HEK293 (cell line): Measurements from ENCODE around the gene ZSCAN2.
A peak's percentile ranks its signal among the peaks of the same experiment; 100 is the strongest.

ENCODE experiments used
- CTCF ChIA-PET: fragments of 350-600 bp; formaldehyde crosslinking; extraction: SDS; loops from one replicate; lab custom pipeline; 2021; ENCODE audit warnings: antibody characterized with exemption; lab: Yijun Ruan, JAX
- POLR2A ChIA-PET: fragments of 300-600 bp; formaldehyde crosslinking; extraction: SDS; loops from one replicate; lab custom pipeline; 2020; ENCODE audit warnings: antibody characterized with exemption, inconsistent platforms; lab: Yijun Ruan, JAX
- H3K27ac ChIP-seq: fragments of 200-500 bp; sonication (Bioruptor generic); 2 replicates; pipeline ENCODE4 v1.5.1; 2014; ENCODE audit warnings: low read depth, low read length, control low read depth, inconsistent platforms; ENCODE audit errors: extremely low read depth
- H3K36me3 ChIP-seq, 2 experiments: fragments of 200-500 bp in 1 of 2; sonication (Bioruptor generic) in 1 of 2; 1 replicate in 1 of 2; 2 replicates in 1 of 2; pipeline ENCODE4 v1.5.1; 2014 to 2017; ENCODE audit warnings: inconsistent platforms in 2 of 2, low read length in 2 of 2; ENCODE audit not compliant: control insufficient read depth in 2 of 2, insufficient read depth in 1 of 2
- H3K4me1 ChIP-seq: fragments of 200-500 bp; sonication (Bioruptor generic); 2 replicates; pipeline ENCODE4 v1.5.1; 2014; ENCODE audit warnings: mild to moderate bottlenecking, low read length, inconsistent platforms; ENCODE audit not compliant: control insufficient read depth, insufficient read depth
- H3K4me3 ChIP-seq: 2 replicates; pipeline ENCODE4 v1.5.1; 2011; ENCODE audit warnings: low read depth, mild to moderate bottlenecking, control low read depth, low read length, moderate library complexity
- H3K9me3 ChIP-seq: fragments of 200-500 bp; sonication (Bioruptor generic); 2 replicates; pipeline ENCODE4 v1.5.1; 2014; ENCODE audit warnings: low read depth, low read length, inconsistent platforms; ENCODE audit not compliant: control insufficient read depth, insufficient read depth
- HIC1 ChIP-seq: fragments of 450-650 bp; formaldehyde crosslinking; IDR thresholded peaks from 2 replicates; pipeline ENCODE4 v1.5.1; 2016; ENCODE audit warnings: missing biosample characterization, missing genetic modification characterization
- IKZF3 ChIP-seq: fragments of 450-650 bp; IDR thresholded peaks from 2 replicates; pipeline ENCODE4 v1.5.0; 2018; ENCODE audit warnings: missing biosample characterization, mild to moderate bottlenecking, missing genetic modification characterization, moderate library complexity
- KLF7 ChIP-seq: fragments of 450-650 bp; formaldehyde crosslinking; IDR thresholded peaks from 2 replicates; pipeline ENCODE4 v1.5.1; 2016; ENCODE audit warnings: missing biosample characterization, missing genetic modification characterization, borderline replicate concordance
- KLF9 ChIP-seq: fragments of 450-650 bp; formaldehyde crosslinking; IDR thresholded peaks from 2 replicates; pipeline ENCODE4 v1.5.1; 2016; ENCODE audit warnings: missing biosample characterization, missing genetic modification characterization, low read depth
- OVOL3 ChIP-seq: fragments of 450-650 bp; formaldehyde crosslinking; IDR thresholded peaks from 2 replicates; pipeline ENCODE4 v1.5.1; 2016; ENCODE audit warnings: missing biosample characterization, missing genetic modification characterization
- SALL2 ChIP-seq: fragments of 450-650 bp; formaldehyde crosslinking; IDR thresholded peaks from 2 replicates; pipeline ENCODE4 v1.5.0; 2017; ENCODE audit warnings: missing biosample characterization, mild to moderate bottlenecking, missing genetic modification characterization, borderline replicate concordance
- ZBTB17 ChIP-seq: fragments of 450-650 bp; formaldehyde crosslinking; IDR thresholded peaks from 2 replicates; pipeline ENCODE4 v1.5.1; 2016; ENCODE audit warnings: missing biosample characterization, missing genetic modification characterization
- ZBTB20 ChIP-seq: fragments of 450-650 bp; formaldehyde crosslinking; IDR thresholded peaks from 2 replicates; pipeline ENCODE4 v1.5.1; 2016; ENCODE audit warnings: missing biosample characterization, missing genetic modification characterization
- ZEB2 ChIP-seq: fragments of 450-650 bp; formaldehyde crosslinking; IDR thresholded peaks from 2 replicates; pipeline ENCODE4 v1.5.1; 2016; ENCODE audit warnings: missing biosample characterization, missing genetic modification characterization
- ZNF112 ChIP-seq: fragments of 450-650 bp; formaldehyde crosslinking; IDR thresholded peaks from 2 replicates; pipeline ENCODE4 v1.5.0; 2017; ENCODE audit warnings: missing biosample characterization, missing genetic modification characterization
- ZNF146 ChIP-seq: fragments of 450-650 bp; formaldehyde crosslinking; IDR thresholded peaks from 2 replicates; pipeline ENCODE4 v1.5.1; 2016; ENCODE audit warnings: missing biosample characterization, missing genetic modification characterization
- ZNF221 ChIP-seq: fragments of 450-650 bp; formaldehyde crosslinking; IDR thresholded peaks from 2 replicates; pipeline ENCODE4 v1.5.1; 2017; ENCODE audit warnings: missing biosample characterization, missing genetic modification characterization, borderline replicate concordance
- ZNF280C ChIP-seq: fragments of 450-650 bp; formaldehyde crosslinking; IDR thresholded peaks from 2 replicates; pipeline ENCODE4 v1.5.1; 2016; ENCODE audit warnings: missing biosample characterization, missing genetic modification characterization
- ZNF335 ChIP-seq: fragments of 450-650 bp; formaldehyde crosslinking; conservative IDR thresholded peaks from 2 replicates; pipeline ENCODE4 v1.5.1; 2016; ENCODE audit warnings: missing biosample characterization, missing genetic modification characterization
- ZNF449 ChIP-seq: fragments of 450-650 bp; formaldehyde crosslinking; IDR thresholded peaks from 2 replicates; pipeline ENCODE4 v1.5.1; 2017; ENCODE audit warnings: missing biosample characterization, mild to moderate bottlenecking, missing genetic modification characterization, moderate library complexity
- ZNF561 ChIP-seq: fragments of 450-650 bp; IDR thresholded peaks from 2 replicates; pipeline ENCODE4 v1.5.1; 2018; ENCODE audit warnings: missing biosample characterization, missing genetic modification characterization, borderline replicate concordance
- ZNF600 ChIP-seq: fragments of 450-650 bp; formaldehyde crosslinking; IDR thresholded peaks from 2 replicates; pipeline ENCODE4 v1.5.1; 2016; ENCODE audit warnings: missing biosample characterization, missing genetic modification characterization
- ZNF621 ChIP-seq: fragments of 450-650 bp; formaldehyde crosslinking; IDR thresholded peaks from 2 replicates; pipeline ENCODE4 v1.5.1; 2017; ENCODE audit warnings: missing biosample characterization, missing genetic modification characterization
- ZNF707 ChIP-seq: fragments of 450-650 bp; formaldehyde crosslinking; IDR thresholded peaks from 2 replicates; pipeline ENCODE4 v1.5.1; 2016; ENCODE audit warnings: missing biosample characterization, missing genetic modification characterization
- ZNF76 ChIP-seq: fragments of 450-650 bp; formaldehyde crosslinking; IDR thresholded peaks from 2 replicates; pipeline ENCODE4; 2016; ENCODE audit warnings: low read depth, missing biosample characterization, missing genetic modification characterization, borderline replicate concordance
- ZNF777 ChIP-seq: fragments of 450-650 bp; formaldehyde crosslinking; IDR thresholded peaks from 2 replicates; pipeline ENCODE4 v1.5.1; 2017; ENCODE audit warnings: missing biosample characterization, missing genetic modification characterization, borderline replicate concordance
- TF ChIP-seq, protein P1 (sequence below): fragments of 450-650 bp; formaldehyde crosslinking; IDR thresholded peaks from 2 replicates; pipeline ENCODE4 v1.5.1; 2016; ENCODE audit warnings: missing biosample characterization, missing genetic modification characterization
- TF ChIP-seq, protein P2 (sequence below): sonication (generic); formaldehyde crosslinking; IDR thresholded peaks from 2 replicates; pipeline ENCODE4 v1.8.1; 2022; ENCODE audit warnings: mild to moderate bottlenecking, moderate library complexity, missing genetic modification reagents
- TF ChIP-seq, protein P3 (sequence below): fragments of 450-650 bp; formaldehyde crosslinking; IDR thresholded peaks from 2 replicates; pipeline ENCODE4 v1.5.1; 2016; ENCODE audit warnings: missing biosample characterization, missing genetic modification characterization

ZSCAN2 gene

GRCh38 chr15:84631706-84632272 is 31.0 kb downstream of the ZSCAN2 start (continued):
- TF ChIP-seq KLF7 (tag by site-specific recombination) (no peak), ZNF621 (tag by site-specific recombination) (no peak), ZNF449 (tag by site-specific recombination) (no peak), ZNF561 (tag by site-specific recombination) (no peak), SALL2 (tag by site-specific recombination) (no peak), ZNF76 (tag by site-specific recombination) (no peak), ZEB2 (tag by site-specific recombination) (no peak), ZNF112 (tag by site-specific recombination) (no peak), ZNF221 (tag by site-specific recombination) (no peak), OVOL3 (tag by site-specific recombination) (no peak), ZNF600 (tag by site-specific recombination) (no peak), IKZF3 (tag by site-specific recombination) (peak; percentile 66), ZNF146 (tag by site-specific recombination) (no peak), HIC1 (tag by site-specific recombination) (no peak)
- TF ChIP-seq, protein P1, sequence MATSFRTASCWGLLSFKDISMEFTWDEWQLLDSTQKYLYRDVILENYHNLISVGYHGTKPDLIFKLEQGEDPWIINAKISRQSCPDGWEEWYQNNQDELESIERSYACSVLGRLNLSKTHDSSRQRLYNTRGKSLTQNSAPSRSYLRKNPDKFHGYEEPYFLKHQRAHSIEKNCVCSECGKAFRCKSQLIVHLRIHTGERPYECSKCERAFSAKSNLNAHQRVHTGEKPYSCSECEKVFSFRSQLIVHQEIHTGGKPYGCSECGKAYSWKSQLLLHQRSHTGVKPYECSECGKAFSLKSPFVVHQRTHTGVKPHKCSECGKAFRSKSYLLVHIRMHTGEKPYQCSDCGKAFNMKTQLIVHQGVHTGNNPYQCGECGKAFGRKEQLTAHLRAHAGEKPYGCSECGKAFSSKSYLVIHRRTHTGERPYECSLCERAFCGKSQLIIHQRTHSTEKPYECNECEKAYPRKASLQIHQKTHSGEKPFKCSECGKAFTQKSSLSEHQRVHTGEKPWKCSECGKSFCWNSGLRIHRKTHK = no peak

- Histone ChIP-seq H3K27ac (peak overlapping the region; percentile 90), H3K9me3 (no peaks in the 10 kb centered on the region), H3K4me1 (peaks cover 4% of the 10 kb centered on the region), H3K4me3 (peak overlapping the region; percentile 68), H3K36me3 (peaks cover 14 to 25% of the 10 kb centered on the region in 2 experiments)
- POLR2A ChIA-PET = interaction anchor here (0.6 to 3.4 kb wide), 7 partner anchors 9 to 82 kb away, joined by 3 to 29 read pairs (median 4); partner anchors contain the start of genes SEC11A and ZSCAN2
- CTCF ChIA-PET = interaction anchor here (0.5 to 1.7 kb wide), 5 partner anchors 12 to 69 kb away, joined by 3 to 4 read pairs (median 3); no protein-coding TSS in a partner anchor
- peak; percentile 78 for TF ChIP-seq ZBTB20 (tag by site-specific recombination)
- no peak for TF ChIP-seq ZNF280C (tag by site-specific recombination)
- TF ChIP-seq ZNF707 = no peak
- TF ChIP-seq, protein P2, sequence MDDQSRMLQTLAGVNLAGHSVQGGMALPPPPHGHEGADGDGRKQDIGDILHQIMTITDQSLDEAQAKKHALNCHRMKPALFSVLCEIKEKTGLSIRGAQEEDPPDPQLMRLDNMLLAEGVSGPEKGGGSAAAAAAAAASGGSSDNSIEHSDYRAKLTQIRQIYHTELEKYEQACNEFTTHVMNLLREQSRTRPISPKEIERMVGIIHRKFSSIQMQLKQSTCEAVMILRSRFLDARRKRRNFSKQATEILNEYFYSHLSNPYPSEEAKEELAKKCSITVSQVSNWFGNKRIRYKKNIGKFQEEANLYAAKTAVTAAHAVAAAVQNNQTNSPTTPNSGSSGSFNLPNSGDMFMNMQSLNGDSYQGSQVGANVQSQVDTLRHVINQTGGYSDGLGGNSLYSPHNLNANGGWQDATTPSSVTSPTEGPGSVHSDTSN = peak; percentile 76
- TF ChIP-seq ZNF561 (tag by site-specific recombination) = 0 out of 2 replicates have a peak, but pooled peaks have one; percentile 40
- TF ChIP-seq KLF9 = 0 out of 2 replicates have a peak, but pooled peaks have one; percentile 22
- TF ChIP-seq ZBTB17 (tag by site-specific recombination) = peak; percentile 47; the same call in 1 of the 2 replicates
- no peak for TF ChIP-seq ZNF777 (tag by site-specific recombination)
- TF ChIP-seq KLF7 (tag by site-specific recombination) = peak; percentile 32; the same call in 1 of the 2 replicates
- TF ChIP-seq ZNF335 = peak; percentile 79
- TF ChIP-seq, protein P3, sequence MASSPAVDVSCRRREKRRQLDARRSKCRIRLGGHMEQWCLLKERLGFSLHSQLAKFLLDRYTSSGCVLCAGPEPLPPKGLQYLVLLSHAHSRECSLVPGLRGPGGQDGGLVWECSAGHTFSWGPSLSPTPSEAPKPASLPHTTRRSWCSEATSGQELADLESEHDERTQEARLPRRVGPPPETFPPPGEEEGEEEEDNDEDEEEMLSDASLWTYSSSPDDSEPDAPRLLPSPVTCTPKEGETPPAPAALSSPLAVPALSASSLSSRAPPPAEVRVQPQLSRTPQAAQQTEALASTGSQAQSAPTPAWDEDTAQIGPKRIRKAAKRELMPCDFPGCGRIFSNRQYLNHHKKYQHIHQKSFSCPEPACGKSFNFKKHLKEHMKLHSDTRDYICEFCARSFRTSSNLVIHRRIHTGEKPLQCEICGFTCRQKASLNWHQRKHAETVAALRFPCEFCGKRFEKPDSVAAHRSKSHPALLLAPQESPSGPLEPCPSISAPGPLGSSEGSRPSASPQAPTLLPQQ (tag by site-specific recombination) = peak; percentile 96
Observed at GRCh38 chr15:84633311-84634227, 32.8 kb downstream of the ZSCAN2 start.
